ENCODE results near the gene KIRREL3.

The KIRREL3 gene

GRCh38 chr11:126522606-126523005 is 478.0 kb downstream of the KIRREL3 start:
- no peak for DNase-seq

- DNase-seq, result no peak
These were observed 478.4 kb downstream of the KIRREL3 start for GRCh38 chr11:126522152-126522551.

DNA sequence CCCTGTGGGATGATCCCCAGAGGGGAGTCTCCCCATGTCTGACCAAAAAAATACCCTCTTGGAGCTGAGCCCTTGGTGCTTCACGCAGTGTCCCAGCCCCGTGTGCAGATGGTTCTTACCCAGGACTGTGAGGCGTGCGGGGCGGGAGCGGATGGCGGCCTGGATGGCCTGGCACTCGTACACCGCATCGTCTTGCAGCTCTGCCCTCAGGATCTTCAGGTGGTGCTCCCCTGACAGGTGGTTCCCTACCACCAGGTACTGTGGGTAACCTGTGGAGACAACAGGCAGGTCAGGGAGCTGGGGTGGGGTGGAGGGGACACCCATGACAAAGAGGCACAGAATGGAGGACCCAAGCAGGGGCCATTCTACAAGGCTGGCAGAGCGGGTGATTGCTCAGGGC is 479.4 kb downstream of the KIRREL3 start:
- no peak for DNase-seq

GRCh38 chr11:126519764-126520734 is 480.5 kb downstream of the KIRREL3 start:
- DNase-seq, result no peak

- DNase-seq, result no peak
These were observed 481.4 kb downstream of the KIRREL3 start for GRCh38 chr11:126518972-126519690.

GRCh38 chr11:126518071-126518971 is 482.2 kb downstream of the KIRREL3 start:
- no peak for DNase-seq

GRCh38 chr11:126515501-126515900 is 485.1 kb downstream of the KIRREL3 start:
- DNase-seq, result no peak

GRCh38 chr11:126514061-126514693 is 486.4 kb downstream of the KIRREL3 start:
- DNase-seq, result no peak

- DNase-seq, result no peak
These were observed 487.5 kb downstream of the KIRREL3 start for GRCh38 chr11:126512741-126513715.

DNA sequence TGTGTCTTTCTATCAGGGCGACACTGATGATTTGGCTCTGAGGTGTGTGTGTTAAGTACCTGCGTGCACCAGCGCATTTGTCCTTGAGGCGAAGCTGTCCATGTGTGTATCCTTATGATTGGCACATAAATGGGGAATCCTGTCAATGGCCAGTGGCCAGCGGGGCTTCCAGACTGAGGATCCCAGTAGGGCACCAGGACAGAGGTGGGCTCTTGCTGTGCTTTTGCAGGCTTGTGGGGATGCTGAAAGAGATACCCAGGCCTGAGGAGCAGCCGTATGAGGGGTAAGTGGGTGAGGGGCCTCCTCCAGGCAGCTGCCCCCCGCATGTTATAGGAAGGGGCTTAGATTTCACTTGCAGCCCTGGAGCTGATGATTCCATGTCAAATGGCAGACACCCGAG is 488.3 kb downstream of the KIRREL3 start:
- no peak for DNase-seq

DNA sequence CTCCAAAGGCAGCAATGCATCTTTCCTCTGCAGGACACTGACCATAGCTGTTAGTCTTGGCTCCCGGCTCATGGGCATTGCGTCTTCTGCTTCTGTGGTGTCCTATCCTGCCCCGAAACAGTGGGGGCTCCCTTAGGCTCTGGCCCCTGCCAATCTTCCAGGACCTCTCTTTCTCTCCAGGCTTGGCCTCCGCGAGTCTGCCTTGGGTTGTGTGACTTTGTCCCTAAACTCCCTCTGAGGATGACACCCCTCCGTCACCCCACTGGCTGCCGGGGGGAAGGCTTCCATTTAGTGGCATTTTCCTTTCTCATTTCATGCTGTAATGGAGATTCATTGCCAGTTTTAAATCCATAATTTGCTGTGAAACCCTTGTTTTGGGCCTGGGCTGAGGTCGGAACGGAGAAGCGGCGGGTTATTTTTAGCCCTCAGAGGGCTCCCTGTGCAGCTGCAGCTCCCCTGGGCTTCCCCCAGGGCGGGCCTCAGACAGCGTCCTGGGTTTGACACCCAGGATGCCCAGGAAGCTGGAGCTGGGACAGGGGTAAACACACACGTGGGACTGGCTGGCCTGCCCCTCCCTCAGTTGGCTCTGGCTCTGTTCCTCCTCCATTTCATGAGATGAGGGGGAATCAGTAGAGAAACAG is 489.0 kb downstream of the KIRREL3 start:
- DNase-seq, result no peak

GRCh38 chr11:126510621-126511370 is 489.8 kb downstream of the KIRREL3 start:
- no peak for DNase-seq

GRCh38 chr11:126507646-126508045 is 492.9 kb downstream of the KIRREL3 start:
- DNase-seq, result no peak

DNA sequence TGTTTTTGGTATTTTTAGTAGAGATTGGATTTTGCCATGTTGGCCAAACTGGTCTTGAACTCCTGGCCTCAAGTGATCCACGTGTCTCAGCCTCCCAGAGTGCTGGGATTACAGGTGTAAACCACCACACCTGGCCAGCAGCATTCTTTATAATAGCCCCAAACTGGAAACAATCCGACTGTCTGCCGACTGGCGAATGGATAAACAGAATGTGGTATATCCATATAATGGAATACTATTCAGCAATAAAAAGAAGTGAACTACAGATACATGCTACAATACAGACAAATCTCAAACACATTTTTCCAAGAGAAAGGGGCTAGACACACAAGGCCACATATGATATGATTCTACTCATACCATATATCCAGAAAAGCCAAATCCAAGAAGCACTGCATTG is 493.8 kb downstream of the KIRREL3 start:
- DNase-seq, result no peak

DNA sequence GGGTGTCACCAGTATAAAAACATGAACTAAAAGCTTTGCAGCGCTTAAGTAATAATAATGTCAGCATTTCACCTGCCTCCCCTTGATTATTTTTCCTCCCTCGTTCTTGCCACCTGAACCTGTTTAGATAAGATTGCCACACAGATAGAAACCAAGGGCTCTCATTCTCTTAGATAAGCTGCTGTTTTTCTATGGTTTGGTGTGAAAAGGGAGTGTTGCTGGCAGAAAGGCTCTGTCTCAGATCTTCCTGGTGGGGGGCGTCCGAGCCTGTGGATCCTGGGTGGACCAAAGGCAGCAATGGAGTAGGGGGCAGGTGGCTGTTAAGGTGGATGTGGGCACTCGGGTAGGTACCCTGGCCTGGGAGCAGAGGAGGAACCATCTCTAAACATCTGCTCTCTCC is 497.6 kb downstream of the KIRREL3 start:
- no peak for DNase-seq

DNA sequence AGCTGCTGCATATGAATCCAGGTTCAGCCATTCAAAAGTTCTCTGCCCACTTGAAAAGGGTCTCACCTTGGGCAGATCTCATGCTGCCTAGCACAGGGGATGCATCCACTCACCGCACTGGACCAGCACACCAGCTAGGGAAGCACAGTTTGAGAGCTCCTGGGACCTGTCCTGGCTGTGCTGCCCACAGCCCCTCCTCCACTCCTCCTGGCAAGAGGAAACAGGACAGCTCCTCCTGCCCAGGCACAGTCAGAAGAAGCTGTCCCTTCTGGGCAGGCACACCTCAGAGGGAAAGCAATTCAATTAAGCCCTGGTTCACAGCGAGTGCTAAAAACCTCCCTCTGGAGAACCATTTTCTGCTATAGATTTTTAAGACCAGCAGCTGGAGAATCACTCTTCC is 498.4 kb downstream of the KIRREL3 start:
- no peak for DNase-seq

- DNase-seq, result no peak
These were observed 498.9 kb downstream of the KIRREL3 start for GRCh38 chr11:126501641-126502040.

DNA sequence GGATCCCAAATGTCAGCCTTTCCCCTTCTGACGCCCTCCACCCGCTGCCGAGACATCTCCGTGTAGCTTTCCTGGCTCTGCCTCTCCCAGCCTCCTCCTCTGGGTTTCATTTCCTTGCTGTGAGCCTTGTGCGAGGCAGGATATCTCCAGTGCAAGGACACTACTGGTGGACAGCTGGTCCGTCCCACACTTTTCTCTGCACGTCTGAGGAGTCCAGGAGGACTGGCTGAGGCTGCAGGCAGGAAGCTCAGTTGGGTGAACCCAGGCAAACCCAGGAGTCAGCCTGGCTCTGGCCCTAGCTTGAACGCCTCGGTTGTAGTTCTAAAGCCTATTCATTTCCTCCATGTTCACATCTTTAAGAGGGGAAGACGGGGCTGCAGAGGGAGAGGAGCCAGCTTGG is 499.6 kb downstream of the KIRREL3 start:
- DNase-seq, result no peak

GRCh38 chr11:126499131-126499752 is 501.3 kb downstream of the KIRREL3 start:
- no peak for DNase-seq

Measured in activated CD4-positive, alpha-beta T cell treated with anti-CD3 and anti-CD28 coated beads for 4 hours (primary cell).